NCI-H748 (cell line): Measurements from ENCODE around the gene APPL1.
"Not testable (repeated sequence)": the region's sequence is repeated elsewhere in the genome, so short reads cannot be mapped to it uniquely, and the experiment has no call there.

Source experiments
- DNase-seq: peaks from one replicate; lab custom pipeline; 2025; ENCODE audit not compliant: unreplicated experiment; lab: John Stamatoyannopoulos, UW

APPL1 gene

GRCh38 chr3:57261929-57262328 lies 34.4 kb downstream of the APPL1 start:
- DNase-seq, result no peak

GRCh38 chr3:57268416-57268815 lies 40.9 kb downstream of the APPL1 start:
- no peak for DNase-seq

- no peak for DNase-seq
Measured at GRCh38 chr3:57274845-57275244, 47.3 kb downstream of the APPL1 start.

- DNase-seq, result no peak
Measured at GRCh38 chr3:57275393-57275792, 47.9 kb downstream of the APPL1 start.

GRCh38 chr3:57278237-57278636 lies 50.7 kb downstream of the APPL1 start:
- DNase-seq, result no peak

GRCh38 chr3:57279685-57280084 lies 52.2 kb downstream of the APPL1 start:
- no peak for DNase-seq

- no peak for DNase-seq
Measured at GRCh38 chr3:57281715-57282114, 54.2 kb downstream of the APPL1 start.

GRCh38 chr3:57283334-57283733 lies 55.8 kb downstream of the APPL1 start:
- DNase-seq, result no peak

- DNase-seq, result no peak
Measured at GRCh38 chr3:57287205-57287604, 59.7 kb downstream of the APPL1 start.

- no peak for DNase-seq
Measured at GRCh38 chr3:57288403-57288802, 60.9 kb downstream of the APPL1 start.

GRCh38 chr3:57292159-57292896 lies 64.8 kb downstream of the APPL1 start, which contains the start of gene ASB14:
ASB14 (minus strand) TSS chr3:57292685; CDS start chr3:57292033, 652 bp downstream.
- DNase-seq, result no peak

- DNase-seq, result no peak
Measured at GRCh38 chr3:57292897-57293526, 65.5 kb downstream of the APPL1 start.

GRCh38 chr3:57298041-57298440 lies 70.5 kb downstream of the APPL1 start:
- no peak for DNase-seq

- DNase-seq, result not testable (repeated sequence)
Measured at GRCh38 chr3:57303520-57303919, 76.0 kb downstream of the APPL1 start.

GRCh38 chr3:57309769-57310360 lies 82.3 kb downstream of the APPL1 start:
- no peak for DNase-seq

- DNase-seq, result no peak
Measured at GRCh38 chr3:57314204-57314603, 86.7 kb downstream of the APPL1 start.
